Measurements from ENCODE around the gene COL8A1. TPM values are rescaled to one million over a fixed set of nuclear protein-coding genes. Genes with fewer than 3 reads are reported as not detected.

The COL8A1 gene
- total RNA-seq, 1 donor from 2014 or later = 3,403 TPM

DNA sequence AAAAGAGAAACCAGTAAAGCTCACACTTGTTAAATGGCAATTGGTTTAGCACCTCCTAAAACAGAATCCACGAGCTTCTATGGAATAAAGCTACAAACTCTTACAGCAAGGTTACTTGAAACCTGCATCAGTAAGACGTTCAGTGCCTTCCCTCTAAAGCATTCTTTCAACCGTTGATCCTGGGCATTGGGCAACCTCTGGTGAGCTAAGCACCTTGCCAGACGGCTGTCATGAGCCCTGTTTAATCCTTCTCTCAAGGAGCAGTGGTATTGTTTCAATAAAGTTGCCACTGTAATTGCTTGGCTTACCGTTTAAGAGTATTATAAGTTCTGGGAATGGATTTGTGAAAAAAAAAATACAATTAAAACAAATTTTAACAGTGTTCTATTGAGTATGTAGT is 75.0 kb downstream of the COL8A1 start:
- DNase-seq (ENCODE audit: extremely low spot score, unreplicated experiment) = no peak
- Mint-ChIP-seq H3K27ac (ENCODE audit: unreplicated experiment) (peak overlapping the region; percentile 87), H3K4me1 (ENCODE audit: unreplicated experiment) (peaks cover 86% of the 10 kb centered on the region), H3K36me3 (ENCODE audit: unreplicated experiment) (peaks cover 57% of the 10 kb centered on the region), H3K4me3 (ENCODE audit: unreplicated experiment) (no peak overlapping the region), H3K27me3 (ENCODE audit: unreplicated experiment) (no peaks in the 10 kb centered on the region), H3K9me3 (ENCODE audit: unreplicated experiment) (no peaks in the 10 kb centered on the region)
- TF ChIP-seq, protein P1, sequence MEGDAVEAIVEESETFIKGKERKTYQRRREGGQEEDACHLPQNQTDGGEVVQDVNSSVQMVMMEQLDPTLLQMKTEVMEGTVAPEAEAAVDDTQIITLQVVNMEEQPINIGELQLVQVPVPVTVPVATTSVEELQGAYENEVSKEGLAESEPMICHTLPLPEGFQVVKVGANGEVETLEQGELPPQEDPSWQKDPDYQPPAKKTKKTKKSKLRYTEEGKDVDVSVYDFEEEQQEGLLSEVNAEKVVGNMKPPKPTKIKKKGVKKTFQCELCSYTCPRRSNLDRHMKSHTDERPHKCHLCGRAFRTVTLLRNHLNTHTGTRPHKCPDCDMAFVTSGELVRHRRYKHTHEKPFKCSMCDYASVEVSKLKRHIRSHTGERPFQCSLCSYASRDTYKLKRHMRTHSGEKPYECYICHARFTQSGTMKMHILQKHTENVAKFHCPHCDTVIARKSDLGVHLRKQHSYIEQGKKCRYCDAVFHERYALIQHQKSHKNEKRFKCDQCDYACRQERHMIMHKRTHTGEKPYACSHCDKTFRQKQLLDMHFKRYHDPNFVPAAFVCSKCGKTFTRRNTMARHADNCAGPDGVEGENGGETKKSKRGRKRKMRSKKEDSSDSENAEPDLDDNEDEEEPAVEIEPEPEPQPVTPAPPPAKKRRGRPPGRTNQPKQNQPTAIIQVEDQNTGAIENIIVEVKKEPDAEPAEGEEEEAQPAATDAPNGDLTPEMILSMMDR (IDR thresholded peaks at IDR 0.05) = no peak

DNA sequence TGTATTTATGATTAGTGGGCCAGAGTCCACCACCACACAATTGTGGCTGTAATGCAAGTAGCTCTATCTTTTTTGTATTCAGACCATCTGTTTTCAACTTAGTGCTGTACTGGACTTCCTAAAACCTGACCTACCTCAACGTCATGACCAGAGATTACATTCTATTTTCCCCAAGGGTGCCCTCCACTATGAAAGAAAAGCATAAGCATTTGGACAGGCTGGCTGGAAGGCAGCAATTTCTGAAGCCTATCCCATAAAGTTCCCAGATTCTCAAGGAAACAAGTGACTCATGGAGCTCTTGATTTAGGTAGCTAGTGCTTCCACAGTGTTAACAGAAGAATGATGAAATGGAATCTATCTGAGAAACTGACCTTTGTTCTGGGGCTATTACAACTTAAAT is 75.8 kb downstream of the COL8A1 start:
- Mint-ChIP-seq H3K9me3 (ENCODE audit: unreplicated experiment) (no peaks in the 10 kb centered on the region), H3K4me3 (ENCODE audit: unreplicated experiment) (no peak overlapping the region), H3K4me1 (ENCODE audit: unreplicated experiment) (peaks cover 84% of the 10 kb centered on the region), H3K27me3 (ENCODE audit: unreplicated experiment) (no peaks in the 10 kb centered on the region), H3K36me3 (ENCODE audit: unreplicated experiment) (peaks cover 52% of the 10 kb centered on the region), H3K27ac (ENCODE audit: unreplicated experiment) (peak overlapping the region; percentile 87)
- DNase-seq (ENCODE audit: extremely low spot score, unreplicated experiment) = no peak
- TF ChIP-seq, protein P1 (IDR thresholded peaks at IDR 0.05) = no peak

DNA sequence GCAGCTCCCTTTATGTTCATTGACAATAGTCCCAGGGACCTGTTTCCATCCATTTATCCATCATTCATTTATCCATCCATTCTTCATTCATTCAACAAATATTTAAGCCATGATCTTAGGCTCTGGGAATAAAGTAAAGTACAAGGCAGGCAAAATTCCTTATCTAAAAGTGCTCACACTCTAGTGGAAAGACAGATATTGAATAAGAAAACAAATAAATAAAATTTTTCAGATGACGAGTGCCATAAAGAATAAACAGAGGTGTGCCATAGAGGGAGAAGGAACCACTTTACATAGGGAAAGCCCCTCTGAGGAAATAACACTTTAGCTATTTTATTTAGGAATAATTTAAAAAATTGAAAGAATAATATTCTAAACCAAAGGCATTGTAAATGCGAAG is 76.2 kb downstream of the COL8A1 start:
- Mint-ChIP-seq H3K4me3 (ENCODE audit: unreplicated experiment) (peak overlapping the region; percentile 24), H3K4me1 (ENCODE audit: unreplicated experiment) (peaks cover 84% of the 10 kb centered on the region), H3K27ac (ENCODE audit: unreplicated experiment) (peak overlapping the region; percentile 87), H3K9me3 (ENCODE audit: unreplicated experiment) (no peaks in the 10 kb centered on the region), H3K36me3 (ENCODE audit: unreplicated experiment) (peaks cover 52% of the 10 kb centered on the region), H3K27me3 (ENCODE audit: unreplicated experiment) (no peaks in the 10 kb centered on the region)
- no peak for DNase-seq (ENCODE audit: extremely low spot score, unreplicated experiment)
- TF ChIP-seq, protein P1 (IDR thresholded peaks at IDR 0.05) = no peak

DNA sequence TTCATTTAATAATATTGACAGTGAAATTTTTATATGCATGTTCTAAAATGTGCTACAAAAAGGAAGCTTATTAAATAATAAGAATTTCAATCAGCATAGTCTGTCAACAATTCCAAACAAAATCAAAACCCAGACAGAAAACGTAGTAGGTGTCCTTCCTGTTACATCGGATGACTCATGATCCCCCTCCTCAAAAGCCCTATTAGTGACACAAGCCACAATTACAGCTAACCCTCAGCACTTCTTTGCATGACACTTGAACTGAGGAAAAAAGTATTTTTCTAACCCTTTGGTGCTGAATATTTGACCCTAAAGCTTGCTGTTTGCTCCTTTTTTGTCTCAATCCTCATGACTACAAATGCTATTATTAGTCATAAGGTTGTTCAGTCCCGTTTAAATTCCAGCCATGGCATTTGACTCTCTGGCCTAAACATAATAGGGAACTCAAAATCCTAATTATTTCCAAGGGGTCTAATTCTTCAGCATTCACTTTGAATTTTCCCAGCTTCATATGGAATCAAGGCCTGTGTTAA is 78.1 kb downstream of the COL8A1 start:
- Mint-ChIP-seq H3K27me3 (ENCODE audit: unreplicated experiment) (no peaks in the 10 kb centered on the region), H3K9me3 (ENCODE audit: unreplicated experiment) (no peaks in the 10 kb centered on the region), H3K27ac (ENCODE audit: unreplicated experiment) (peak overlapping the region; percentile 83), H3K4me1 (ENCODE audit: unreplicated experiment) (peaks cover 90% of the 10 kb centered on the region), H3K4me3 (ENCODE audit: unreplicated experiment) (no peak overlapping the region), H3K36me3 (ENCODE audit: unreplicated experiment) (peaks cover 39% of the 10 kb centered on the region)
- no peak for DNase-seq (ENCODE audit: extremely low spot score, unreplicated experiment)
- TF ChIP-seq, protein P1 (IDR thresholded peaks at IDR 0.05) = no peak

DNA sequence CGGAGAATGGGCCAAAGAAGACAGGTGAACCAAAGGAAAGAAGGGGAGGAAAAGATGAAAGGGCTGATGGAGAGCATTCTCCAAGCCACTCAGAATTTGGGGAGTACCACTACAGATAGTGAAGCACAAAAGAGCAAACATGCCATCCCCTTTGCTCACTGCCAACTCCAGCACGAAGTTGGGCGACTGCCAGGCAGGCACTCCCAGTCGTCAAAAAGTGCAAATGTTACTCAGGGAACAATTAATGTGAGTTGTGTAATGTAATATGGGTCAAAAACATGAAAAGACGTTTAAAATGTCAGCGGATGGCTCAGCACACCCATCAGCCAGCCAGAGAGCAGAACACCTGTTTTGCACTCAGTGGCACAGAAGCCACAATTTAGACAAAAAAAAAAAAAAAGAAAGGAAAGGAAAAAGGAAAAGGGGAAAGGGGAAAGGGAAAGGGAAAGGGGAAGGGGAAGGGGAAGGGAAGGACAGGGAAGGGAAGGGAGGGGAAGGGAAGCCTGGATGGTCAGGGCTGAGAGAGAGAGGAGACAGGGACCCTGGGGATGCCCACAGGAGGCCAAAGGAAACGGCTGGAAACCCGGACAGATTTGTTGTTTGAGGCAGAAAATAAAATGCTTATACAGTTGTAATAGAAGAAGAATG is 82.7 kb downstream of the COL8A1 start:
- peak overlapping the region; percentile 87 for H3K27ac Mint-ChIP-seq (ENCODE audit: unreplicated experiment)
- no peaks in the 10 kb centered on the region for H3K27me3 Mint-ChIP-seq (ENCODE audit: unreplicated experiment)
- peaks cover 79% of the 10 kb centered on the region for H3K4me1 Mint-ChIP-seq (ENCODE audit: unreplicated experiment)
- H3K4me3 Mint-ChIP-seq (ENCODE audit: unreplicated experiment) = no peak overlapping the region
- H3K36me3 Mint-ChIP-seq (ENCODE audit: unreplicated experiment) = peaks cover 20% of the 10 kb centered on the region
- H3K9me3 Mint-ChIP-seq (ENCODE audit: unreplicated experiment) = no peaks in the 10 kb centered on the region
- TF ChIP-seq, protein P1 (IDR thresholded peaks at IDR 0.05) = no peak
- no peak for DNase-seq (ENCODE audit: extremely low spot score, unreplicated experiment)
